DOHH2 (cell line): ENCODE measurements around the gene TGFBR3.

ENCODE experiments used
- H3F3A ChIP-seq: fragments of 200-600 bp; sonication (generic), shearing (Covaris generic); 2 replicates; pipeline ENCODE4 v1.6.0; 2016; ENCODE audit warnings: antibody characterized with exemption, mild to moderate bottlenecking; ENCODE audit not compliant: control insufficient read depth, insufficient read depth
- H3K27ac ChIP-seq: fragments of 200-600 bp; sonication (generic); 2 replicates; pipeline ENCODE4 v1.5.1; 2014; ENCODE audit warnings: low read depth, mild to moderate bottlenecking, low read length, moderate library complexity
- H3K27me3 ChIP-seq: fragments of 200-600 bp; sonication (generic); 2 replicates; pipeline ENCODE4 v1.6.1; 2014; ENCODE audit warnings: mild to moderate bottlenecking, low read length, mixed read lengths; ENCODE audit not compliant: control insufficient read depth
- H3K36me3 ChIP-seq: fragments of 200-600 bp; sonication (generic); 2 replicates; pipeline ENCODE4 v1.6.1; 2014; ENCODE audit warnings: mild to moderate bottlenecking, low read length, moderate library complexity, mixed read lengths; ENCODE audit not compliant: control insufficient read depth
- H3K4me1 ChIP-seq: fragments of 200-600 bp; sonication (generic); 2 replicates; pipeline ENCODE4 v1.6.1; 2014; ENCODE audit warnings: mild to moderate bottlenecking, low read length, mixed read lengths; ENCODE audit not compliant: control insufficient read depth
- H3K4me2 ChIP-seq: fragments of 200-600 bp; sonication (generic); 2 replicates; pipeline ENCODE4 v1.6.0; 2014; ENCODE audit warnings: mild to moderate bottlenecking, low read length, moderate library complexity
- H3K4me3 ChIP-seq: fragments of 200-600 bp; sonication (generic); 2 replicates; pipeline ENCODE4 v1.5.1; 2014; ENCODE audit warnings: mild to moderate bottlenecking, low read length, mixed read lengths
- H3K79me2 ChIP-seq: fragments of 200-600 bp; sonication (generic); 2 replicates; pipeline ENCODE4 v1.6.1; 2014; ENCODE audit warnings: mild to moderate bottlenecking, low read length, mixed read lengths; ENCODE audit not compliant: control insufficient read depth
- H3K9me2 ChIP-seq: fragments of 200-600 bp; sonication (generic); replicated peaks from 2 replicates; pipeline ENCODE4 v1.6.1; 2014; ENCODE audit warnings: mild to moderate bottlenecking, low read length, mixed read lengths; ENCODE audit not compliant: control insufficient read depth
- H3K9me3 ChIP-seq: fragments of 200-600 bp; sonication (generic); 2 replicates; pipeline ENCODE4 v1.6.1; 2014; ENCODE audit warnings: antibody characterized with exemption, low read length, mixed read lengths; ENCODE audit not compliant: control insufficient read depth, insufficient read depth
- H4K20me1 ChIP-seq: fragments of 200-600 bp; sonication (generic); 2 replicates; pipeline ENCODE4 v1.6.0; 2014; ENCODE audit warnings: low read depth, mild to moderate bottlenecking, antibody characterized with exemption, low read length, moderate library complexity; ENCODE audit not compliant: control insufficient read depth, insufficient read depth
- CTCF ChIP-seq: fragments of 200-600 bp; sonication (generic); IDR thresholded peaks from one replicate; pipeline ENCODE4 v1.5.1; 2014; ENCODE audit warnings: antibody characterized with exemption, mild to moderate bottlenecking, low read depth, low read length; ENCODE audit not compliant: poor library complexity, severe bottlenecking
- EZH2phosphoT487 ChIP-seq: fragments of 200-600 bp; sonication (generic); IDR thresholded peaks from 2 replicates; pipeline ENCODE4 v1.6.1; 2017; ENCODE audit warnings: borderline replicate concordance, mild to moderate bottlenecking, antibody characterized with exemption, low read length, moderate library complexity, mixed read lengths

Gene TGFBR3

GRCh38 chr1:91661121-91661520 is 224.8 kb downstream of the TGFBR3 start:
- H3F3A ChIP-seq, result no peaks in the 10 kb centered on the region
- no peak overlapping the region for H3K4me3 ChIP-seq
- H3K36me3 ChIP-seq, result no peaks in the 10 kb centered on the region
- H3K27ac ChIP-seq, result no peak overlapping the region
- H3K79me2 ChIP-seq, result no peaks in the 10 kb centered on the region
- H3K9me3 ChIP-seq, result no peaks in the 10 kb centered on the region
- H4K20me1 ChIP-seq, result no peaks in the 10 kb centered on the region
- H3K9me2 ChIP-seq, result no peaks in the 10 kb centered on the region
- no peaks in the 10 kb centered on the region for H3K27me3 ChIP-seq
- TF ChIP-seq CTCF, result no peak
- no peak for TF ChIP-seq EZH2phosphoT487
- no peaks in the 10 kb centered on the region for H3K4me1 ChIP-seq
- H3K4me2 ChIP-seq, result no peak overlapping the region

GRCh38 chr1:91660708-91661107 is 225.2 kb downstream of the TGFBR3 start:
- H3K4me2 ChIP-seq, result no peak overlapping the region
- no peaks in the 10 kb centered on the region for H3K36me3 ChIP-seq
- H3K4me3 ChIP-seq, result no peak overlapping the region
- H3K79me2 ChIP-seq, result no peaks in the 10 kb centered on the region
- no peak overlapping the region for H3K27ac ChIP-seq
- H3K4me1 ChIP-seq, result no peaks in the 10 kb centered on the region
- H4K20me1 ChIP-seq, result no peaks in the 10 kb centered on the region
- TF ChIP-seq CTCF (no peak), EZH2phosphoT487 (no peak)
- H3F3A ChIP-seq, result no peaks in the 10 kb centered on the region
- H3K9me2 ChIP-seq, result no peaks in the 10 kb centered on the region
- H3K27me3 ChIP-seq, result no peaks in the 10 kb centered on the region
- H3K9me3 ChIP-seq, result no peaks in the 10 kb centered on the region

- no peaks in the 10 kb centered on the region for H4K20me1 ChIP-seq
- no peaks in the 10 kb centered on the region for H3K36me3 ChIP-seq
- no peak overlapping the region for H3K4me3 ChIP-seq
- TF ChIP-seq EZH2phosphoT487 (no peak), CTCF (no peak)
- H3K4me1 ChIP-seq, result no peaks in the 10 kb centered on the region
- H3K4me2 ChIP-seq, result no peak overlapping the region
- H3K27ac ChIP-seq, result no peak overlapping the region
- no peaks in the 10 kb centered on the region for H3F3A ChIP-seq
- no peaks in the 10 kb centered on the region for H3K79me2 ChIP-seq
- no peaks in the 10 kb centered on the region for H3K9me3 ChIP-seq
- H3K27me3 ChIP-seq, result no peaks in the 10 kb centered on the region
- no peaks in the 10 kb centered on the region for H3K9me2 ChIP-seq
Observed at GRCh38 chr1:91655912-91656449, 230.0 kb downstream of the TGFBR3 start.

DNA sequence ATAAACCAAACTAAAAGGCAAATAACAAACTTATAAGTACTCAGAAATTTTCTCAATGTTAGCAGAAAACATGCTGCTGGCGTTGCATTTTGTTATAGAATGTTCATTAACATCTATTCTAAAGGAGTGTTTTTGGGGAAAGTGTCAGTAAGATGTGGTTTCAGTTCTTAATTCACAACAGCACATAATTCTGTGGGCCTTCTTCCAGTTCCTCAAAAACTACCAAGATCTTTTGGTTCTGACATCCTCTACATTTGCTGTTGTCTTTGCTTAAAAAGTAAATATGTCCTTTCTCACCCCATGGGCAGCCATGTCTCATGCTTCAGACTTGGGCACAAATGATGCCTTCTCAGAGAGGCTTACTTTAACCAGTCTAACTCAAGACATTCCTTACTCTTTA is 232.8 kb downstream of the TGFBR3 start:
- Histone ChIP-seq H4K20me1 (no peaks in the 10 kb centered on the region), H3K4me3 (no peak overlapping the region), H3K27me3 (no peaks in the 10 kb centered on the region), H3K4me1 (no peaks in the 10 kb centered on the region), H3K79me2 (no peaks in the 10 kb centered on the region), H3F3A (no peaks in the 10 kb centered on the region), H3K4me2 (no peak overlapping the region), H3K27ac (no peak overlapping the region), H3K36me3 (no peaks in the 10 kb centered on the region), H3K9me2 (no peaks in the 10 kb centered on the region), H3K9me3 (no peaks in the 10 kb centered on the region; the same call in 1 of the 2 replicates)
- TF ChIP-seq EZH2phosphoT487 (no peak), CTCF (no peak)
